ENCODE measurements around the gene CPVL. TPM values are rescaled to one million over a fixed set of nuclear protein-coding genes. Genes with fewer than 3 reads are reported as not detected.

Gene CPVL
- total RNA-seq, 1 donor from 2014 or later: not detected

Other genes starting within 250 kb of the CPVL start
- not detected in 2 replicates for gene TRIL, start 188.2 kb downstream of the CPVL start, total RNA-seq
- gene CHN2, start 48.2 kb upstream of the CPVL start, total RNA-seq: 1.1 and 1.8 TPM in 2 replicates

Data from activated B cell treated with CpG ODN at 0.5 μM for 24 hours (primary cell).